Activated T-cell treated with anti-CD3 and anti-CD28 coated beads, Interleukin-2, amount 50 U/mL, for 1 hour (primary cell): ENCODE measurements around the gene BTBD2.

ENCODE experiments used
- DNase-seq: peaks from one replicate; pipeline ENCODE4 v3.0.0-alpha.2; 2020

The BTBD2 gene

GRCh38 chr19:1936916-1937610 is 78.5 kb downstream of the BTBD2 start:
- DNase-seq, result no peak

- DNase-seq, result no peak
Observed at GRCh38 chr19:1936430-1936829, 79.1 kb downstream of the BTBD2 start.

- DNase-seq, result no peak
Observed at GRCh38 chr19:1935484-1936208, 79.9 kb downstream of the BTBD2 start.
